H1 (cell line): ENCODE data around the gene CGA.

Source experiments
- EP300 ChIP-seq, 2 experiments: IDR thresholded peaks; 1 replicate in 1 of 2; 2 replicates in 1 of 2; pipeline ENCODE4 v1.6.1; 2011 to 2012; ENCODE audit warnings: low read depth in 2 of 2, low read length in 2 of 2, mild to moderate bottlenecking in 2 of 2, borderline replicate concordance in 1 of 2, inconsistent platforms in 1 of 2, moderate library complexity in 1 of 2
- MAFK ChIP-seq: IDR thresholded peaks from 2 replicates; pipeline ENCODE4 v1.6.1; 2012; ENCODE audit warnings: low read depth, mild to moderate bottlenecking, improper control_type of control experiment, low read length
- NRF1 ChIP-seq: IDR thresholded peaks from 2 replicates; pipeline ENCODE4 v1.6.1; 2011; ENCODE audit warnings: mild to moderate bottlenecking, low read depth, low read length, improper control_type of control experiment
- POLR2AphosphoS5 ChIP-seq: IDR thresholded peaks from 2 replicates; pipeline ENCODE4 v1.6.1; 2011; ENCODE audit warnings: low read depth, low read length
- ZNF274 ChIP-seq: IDR thresholded peaks from 2 replicates; pipeline ENCODE4 v1.7.0; 2012; ENCODE audit warnings: low read length, borderline replicate concordance; ENCODE audit errors: extremely low read depth
- TF ChIP-seq, protein P1 (sequence below), 3 experiments: IDR thresholded peaks; 1 replicate in 2 of 3; 2 replicates in 1 of 3; pipeline versions ENCODE4 v1.5.1 to v1.6.1; 2011; ENCODE audit warnings: low read length in 3 of 3, mild to moderate bottlenecking in 3 of 3, inconsistent platforms in 2 of 3, low read depth in 1 of 3, moderate library complexity in 1 of 3; ENCODE audit not compliant: insufficient read depth in 1 of 3; ENCODE audit errors: control extremely low read depth in 1 of 3

DNA sequence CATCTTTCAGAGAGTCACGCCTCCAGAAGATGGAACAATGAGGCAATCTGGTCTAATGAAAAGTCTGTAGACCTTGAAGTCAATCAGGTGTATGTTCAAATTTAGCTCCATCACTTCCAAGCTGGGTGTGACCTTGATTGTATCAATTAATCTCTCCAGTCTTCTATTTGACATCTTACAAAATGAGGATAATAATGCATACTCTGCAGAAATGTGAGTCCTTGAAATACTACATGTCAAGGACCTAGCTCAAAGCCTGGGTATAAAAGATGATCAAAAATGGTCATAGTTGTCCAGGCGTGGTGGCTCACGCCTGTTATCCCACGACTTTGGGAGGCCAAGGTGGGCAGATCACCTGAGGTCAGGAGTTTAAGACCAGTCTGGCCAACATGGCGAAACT is 29.8 kb downstream of the CGA start:
- no peak for TF ChIP-seq MAFK
- no peak for TF ChIP-seq POLR2AphosphoS5
- no peak for TF ChIP-seq NRF1
- TF ChIP-seq ZNF274: no peak
- TF ChIP-seq, protein P1, sequence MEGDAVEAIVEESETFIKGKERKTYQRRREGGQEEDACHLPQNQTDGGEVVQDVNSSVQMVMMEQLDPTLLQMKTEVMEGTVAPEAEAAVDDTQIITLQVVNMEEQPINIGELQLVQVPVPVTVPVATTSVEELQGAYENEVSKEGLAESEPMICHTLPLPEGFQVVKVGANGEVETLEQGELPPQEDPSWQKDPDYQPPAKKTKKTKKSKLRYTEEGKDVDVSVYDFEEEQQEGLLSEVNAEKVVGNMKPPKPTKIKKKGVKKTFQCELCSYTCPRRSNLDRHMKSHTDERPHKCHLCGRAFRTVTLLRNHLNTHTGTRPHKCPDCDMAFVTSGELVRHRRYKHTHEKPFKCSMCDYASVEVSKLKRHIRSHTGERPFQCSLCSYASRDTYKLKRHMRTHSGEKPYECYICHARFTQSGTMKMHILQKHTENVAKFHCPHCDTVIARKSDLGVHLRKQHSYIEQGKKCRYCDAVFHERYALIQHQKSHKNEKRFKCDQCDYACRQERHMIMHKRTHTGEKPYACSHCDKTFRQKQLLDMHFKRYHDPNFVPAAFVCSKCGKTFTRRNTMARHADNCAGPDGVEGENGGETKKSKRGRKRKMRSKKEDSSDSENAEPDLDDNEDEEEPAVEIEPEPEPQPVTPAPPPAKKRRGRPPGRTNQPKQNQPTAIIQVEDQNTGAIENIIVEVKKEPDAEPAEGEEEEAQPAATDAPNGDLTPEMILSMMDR (IDR thresholded peaks at IDR 0.05; ENCODE audit: control extremely low read depth in 1 of 3, insufficient read depth in 1 of 3, low read depth in 1 of 3, low read length in 3 of 3): no peak
- TF ChIP-seq EP300 (IDR thresholded peaks at IDR 0.05; ENCODE audit: borderline replicate concordance in 1 of 2, low read depth in 2 of 2, low read length in 2 of 2): no peak
